ENCODE measurements around the gene DYSF. TPM values are rescaled to one million over a fixed set of nuclear protein-coding genes. Genes with fewer than 3 reads are reported as not detected.

The DYSF gene
- total RNA-seq, 1 experiment from 2014 or later = 2.2 TPM

DNA sequence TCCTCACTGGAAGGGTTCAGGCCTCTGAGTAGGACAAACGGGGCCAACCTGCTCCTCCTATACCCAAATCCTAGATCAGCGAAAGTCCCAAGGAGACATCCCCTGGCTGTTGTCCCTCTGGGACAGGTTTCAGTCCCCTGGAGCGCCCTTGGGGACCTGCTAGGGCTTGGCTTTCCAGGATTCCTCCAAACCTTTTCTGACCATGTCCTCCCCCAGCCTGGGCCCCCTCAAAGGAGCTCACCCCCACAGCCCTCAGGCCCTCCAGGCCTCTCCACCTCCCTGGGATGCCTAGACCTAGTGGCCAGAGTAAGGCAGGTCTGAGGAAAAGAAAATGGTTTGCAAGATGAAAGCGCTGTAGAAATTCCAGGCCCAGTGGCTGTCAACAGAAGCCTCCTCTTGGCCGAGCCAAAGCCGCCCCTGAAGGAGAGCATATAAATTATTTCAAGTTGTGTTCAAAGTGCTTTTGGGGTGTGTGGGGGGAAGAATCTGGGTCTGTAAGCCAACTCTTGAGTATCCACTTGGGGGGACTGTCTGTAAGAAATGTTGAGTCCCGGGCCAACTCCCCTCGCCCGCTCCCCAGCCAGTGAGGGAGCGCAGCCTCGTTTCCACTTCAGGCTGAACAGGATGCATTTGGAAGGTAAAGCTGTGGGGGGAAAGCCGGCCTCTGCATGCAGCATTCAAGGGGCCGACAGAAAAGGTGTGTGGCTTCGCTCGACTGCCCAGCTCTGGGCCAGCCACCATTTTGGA lies 158.6 kb downstream of the DYSF start:
- no peaks in the 10 kb centered on the region for H3K36me3 Mint-ChIP-seq (ENCODE audit: insufficient read depth, unreplicated experiment)
- peak in 1 of 2 experiments; percentile 18 for DNase-seq
- ChIA-PET CTCF (no interaction called here), POLR2A (no interaction called here)
- BruUV-seq (replicated peaks) = no TSS peak
- peaks cover 8% of the 10 kb centered on the region for H3K27me3 Mint-ChIP-seq (ENCODE audit: insufficient read depth, unreplicated experiment)
- no peaks in the 10 kb centered on the region for H3K4me1 Mint-ChIP-seq (ENCODE audit: low read depth, unreplicated experiment)
- Histone ChIP-seq H3K4me3 (ENCODE audit: low read depth, low read length) (no peak overlapping the region), H3K36me3 (ENCODE audit: control insufficient read depth, insufficient read depth, low read length) (no peaks in the 10 kb centered on the region), H3K9me3 (no peaks in the 10 kb centered on the region), H3K4me1 (no peaks in the 10 kb centered on the region), H3K27me3 (replicated peaks; ENCODE audit: control insufficient read depth, insufficient read depth, low read length) (no peaks in the 10 kb centered on the region; the same call in 1 of the 2 replicates)
- intact Hi-C loops (cut with micrococcal nuclease; ENCODE audit: unreplicated experiment) = loop anchor here (5.0 kb wide), 1 partner anchor 540 kb away; no protein-coding TSS in a partner anchor
- H3K27ac Mint-ChIP-seq (ENCODE audit: unreplicated experiment) = no peak overlapping the region
- H3K4me3 Mint-ChIP-seq (ENCODE audit: unreplicated experiment) = no peak overlapping the region
- TF ChIP-seq, protein P1, sequence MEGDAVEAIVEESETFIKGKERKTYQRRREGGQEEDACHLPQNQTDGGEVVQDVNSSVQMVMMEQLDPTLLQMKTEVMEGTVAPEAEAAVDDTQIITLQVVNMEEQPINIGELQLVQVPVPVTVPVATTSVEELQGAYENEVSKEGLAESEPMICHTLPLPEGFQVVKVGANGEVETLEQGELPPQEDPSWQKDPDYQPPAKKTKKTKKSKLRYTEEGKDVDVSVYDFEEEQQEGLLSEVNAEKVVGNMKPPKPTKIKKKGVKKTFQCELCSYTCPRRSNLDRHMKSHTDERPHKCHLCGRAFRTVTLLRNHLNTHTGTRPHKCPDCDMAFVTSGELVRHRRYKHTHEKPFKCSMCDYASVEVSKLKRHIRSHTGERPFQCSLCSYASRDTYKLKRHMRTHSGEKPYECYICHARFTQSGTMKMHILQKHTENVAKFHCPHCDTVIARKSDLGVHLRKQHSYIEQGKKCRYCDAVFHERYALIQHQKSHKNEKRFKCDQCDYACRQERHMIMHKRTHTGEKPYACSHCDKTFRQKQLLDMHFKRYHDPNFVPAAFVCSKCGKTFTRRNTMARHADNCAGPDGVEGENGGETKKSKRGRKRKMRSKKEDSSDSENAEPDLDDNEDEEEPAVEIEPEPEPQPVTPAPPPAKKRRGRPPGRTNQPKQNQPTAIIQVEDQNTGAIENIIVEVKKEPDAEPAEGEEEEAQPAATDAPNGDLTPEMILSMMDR (IDR thresholded peaks at IDR 0.05; ENCODE audit: insufficient read depth in 1 of 2, low read depth in 1 of 2, low read length in 1 of 2, severe bottlenecking in 1 of 2, unreplicated experiment in 1 of 2) = no peak
- H3K9me3 Mint-ChIP-seq (ENCODE audit: unreplicated experiment) = no peaks in the 10 kb centered on the region

- H3K4me3 ChIP-seq (ENCODE audit: low read depth, low read length) = no peak overlapping the region
- Mint-ChIP-seq H3K27me3 (ENCODE audit: insufficient read depth, unreplicated experiment) (peaks cover 2% of the 10 kb centered on the region), H3K27ac (ENCODE audit: unreplicated experiment) (no peak overlapping the region), H3K4me1 (ENCODE audit: low read depth, unreplicated experiment) (no peaks in the 10 kb centered on the region), H3K36me3 (ENCODE audit: insufficient read depth, unreplicated experiment) (no peaks in the 10 kb centered on the region), H3K4me3 (ENCODE audit: unreplicated experiment) (no peak overlapping the region), H3K9me3 (ENCODE audit: unreplicated experiment) (no peaks in the 10 kb centered on the region)
- BruUV-seq (replicated peaks) = no TSS peak
- ChIA-PET CTCF (no interaction called here), POLR2A (no interaction called here)
- no peaks in the 10 kb centered on the region for H3K27me3 ChIP-seq (replicated peaks; ENCODE audit: control insufficient read depth, insufficient read depth, low read length)
- intact Hi-C loops (cut with micrococcal nuclease; ENCODE audit: unreplicated experiment) = loop anchor here (5.0 kb wide), 1 partner anchor 540 kb away; no protein-coding TSS in a partner anchor
- no peaks in the 10 kb centered on the region for H3K9me3 ChIP-seq
- no peaks in the 10 kb centered on the region for H3K36me3 ChIP-seq (ENCODE audit: control insufficient read depth, insufficient read depth, low read length)
- TF ChIP-seq, protein P1 (IDR thresholded peaks at IDR 0.05; ENCODE audit: insufficient read depth in 1 of 2, low read depth in 1 of 2, low read length in 1 of 2, severe bottlenecking in 1 of 2, unreplicated experiment in 1 of 2) = no peak
- DNase-seq = peak in 1 of 2 experiments; percentile 13
- no peaks in the 10 kb centered on the region for H3K4me1 ChIP-seq
Observed at GRCh38 chr2:71612581-71613402, 159.4 kb downstream of the DYSF start.

- TF ChIP-seq, protein P1 (IDR thresholded peaks at IDR 0.05; ENCODE audit: insufficient read depth in 1 of 2, low read depth in 1 of 2, low read length in 1 of 2, severe bottlenecking in 1 of 2, unreplicated experiment in 1 of 2) = no peak
Observed at GRCh38 chr2:71613403-71613952, 160.1 kb downstream of the DYSF start.

More at GRCh38 chr2:71613403-71613952, 160.1 kb downstream of the DYSF start:
- intact Hi-C loops (cut with micrococcal nuclease; ENCODE audit: unreplicated experiment) = loop anchor here (5.0 kb wide), 1 partner anchor 539 kb away; no protein-coding TSS in a partner anchor
- Mint-ChIP-seq H3K4me1 (ENCODE audit: low read depth, unreplicated experiment) (no peaks in the 10 kb centered on the region), H3K4me3 (ENCODE audit: unreplicated experiment) (no peak overlapping the region), H3K27ac (ENCODE audit: unreplicated experiment) (no peak overlapping the region), H3K36me3 (ENCODE audit: insufficient read depth, unreplicated experiment) (no peaks in the 10 kb centered on the region), H3K27me3 (ENCODE audit: insufficient read depth, unreplicated experiment) (no peaks in the 10 kb centered on the region), H3K9me3 (ENCODE audit: unreplicated experiment) (no peaks in the 10 kb centered on the region)
- no peak overlapping the region for H3K4me3 ChIP-seq (ENCODE audit: low read depth, low read length)
- POLR2A ChIA-PET = no interaction called here
- no TSS peak for BruUV-seq (replicated peaks)
- no peaks in the 10 kb centered on the region for H3K4me1 ChIP-seq
- no peaks in the 10 kb centered on the region for H3K27me3 ChIP-seq (replicated peaks; ENCODE audit: control insufficient read depth, insufficient read depth, low read length)
- CTCF ChIA-PET = no interaction called here
- peak in 1 of 2 experiments; percentile 21 for DNase-seq
- no peaks in the 10 kb centered on the region for H3K9me3 ChIP-seq
- no peaks in the 10 kb centered on the region for H3K36me3 ChIP-seq (ENCODE audit: control insufficient read depth, insufficient read depth, low read length)

Data from Caco-2 (cell line).